PC-3 (cell line): Measurements from ENCODE around the gene CALN1.

ENCODE experiments used
- CTCF ChIP-seq: fragments of 300-600 bp; sonication (generic); conservative IDR thresholded peaks from 2 replicates; pipeline ENCODE4 v1.5.1; 2017; ENCODE audit warnings: antibody characterized with exemption, low read depth, mild to moderate bottlenecking, low read length
- EZH2 ChIP-seq: fragments of 300-600 bp; sonication (generic); IDR thresholded peaks from one replicate; pipeline ENCODE4 v1.6.1; 2017; ENCODE audit warnings: antibody characterized with exemption, mild to moderate bottlenecking, low read length; ENCODE audit not compliant: unreplicated experiment

- TF ChIP-seq CTCF (no peak), EZH2 (no peak)
Observed at GRCh38 chr7:72028267-72028666, 383.9 kb downstream of the CALN1 start.
